Smooth muscle cell (in vitro differentiated cells): Measurements from ENCODE around the gene IL1F10. TPM values are rescaled to one million over a fixed set of nuclear protein-coding genes. Genes with fewer than 3 reads are reported as not detected.
"Not testable (repeated sequence)": the region's sequence is repeated elsewhere in the genome, so short reads cannot be mapped to it uniquely, and the experiment has no call there.

Source experiments
- DNase-seq: peaks from one replicate; lab custom pipeline; 2025; ENCODE audit not compliant: unreplicated experiment; lab: John Stamatoyannopoulos, UW
- H2AFZ ChIP-seq: fragments of 200-600 bp; sonication (generic); 2 replicates; pipeline ENCODE4 v1.6.0; 2016; ENCODE audit warnings: antibody characterized with exemption, low read depth, mild to moderate bottlenecking
- H3F3A ChIP-seq: fragments of 200-600 bp; sonication (generic); 2 replicates; pipeline ENCODE4 v1.6.0; 2017; ENCODE audit warnings: antibody characterized with exemption, low read depth
- H3K27ac ChIP-seq: fragments of 200-600 bp; sonication (generic); 2 replicates; pipeline ENCODE4 v1.5.1; 2016; ENCODE audit warnings: low read depth, mild to moderate bottlenecking
- H3K27me3 ChIP-seq: fragments of 200-600 bp; sonication (generic); 2 replicates; pipeline ENCODE4 v1.6.1; 2016; ENCODE audit warnings: low read depth, mild to moderate bottlenecking
- H3K36me3 ChIP-seq: fragments of 200-600 bp; sonication (generic); 2 replicates; pipeline ENCODE4 v1.5.1; 2016; ENCODE audit warnings: low read depth
- H3K4me1 ChIP-seq: fragments of 200-600 bp; sonication (generic); 2 replicates; pipeline ENCODE4 v1.5.1; 2016; ENCODE audit warnings: low read depth
- H3K4me2 ChIP-seq: fragments of 200-600 bp; sonication (generic); 2 replicates; pipeline ENCODE4 v1.6.0; 2016; ENCODE audit warnings: mild to moderate bottlenecking
- H3K4me3 ChIP-seq: fragments of 200-600 bp; sonication (generic); 2 replicates; pipeline ENCODE4 v1.5.1; 2016; ENCODE audit warnings: mild to moderate bottlenecking
- H3K79me2 ChIP-seq: fragments of 200-600 bp; sonication (generic); 2 replicates; pipeline ENCODE4 v1.6.0; 2016; ENCODE audit warnings: low read depth, mild to moderate bottlenecking
- H3K9ac ChIP-seq: fragments of 200-600 bp; sonication (generic); 2 replicates; pipeline ENCODE4 v1.6.0; 2016; ENCODE audit warnings: low read depth
- H3K9me3 ChIP-seq: fragments of 200-600 bp; sonication (generic); replicated peaks from 2 replicates; pipeline ENCODE4 v1.5.1; 2016; ENCODE audit warnings: low read depth
- H4K20me1 ChIP-seq: fragments of 200-600 bp; sonication (generic); 2 replicates; pipeline ENCODE4 v1.6.0; 2016; ENCODE audit warnings: low read depth
- WGBS: methylation state at CpG from one replicate; pipeline ENCODE4 v1.1.7; 2016; ENCODE audit warnings: low lambda C conversion rate; 5-methylcytosine and 5-hydroxymethylcytosine counted together
- polyA plus RNA-seq: library from polyadenylated mRNA; unstranded; fragments of >200 nt; fragmentation: Nextera tagmentation; extraction: Ambion mirVana; gene quantifications from 2 replicates; pipeline ENCODE4 v1.2.1, GENCODE V29; 2016
- total RNA-seq: library from RNA; depleted of rRNA; stranded (reverse); fragments of >200 nt; gene quantifications from 2 replicates; pipeline ENCODE4 v1.2.3, GENCODE V29; 2014
- TF ChIP-seq, protein P1 (sequence below): fragments of 200-600 bp; sonication (generic); IDR thresholded peaks from 2 replicates; pipeline ENCODE4 v1.5.1; 2017; ENCODE audit warnings: borderline replicate concordance, mild to moderate bottlenecking, antibody characterized with exemption; ENCODE audit not compliant: insufficient read depth, poor library complexity, severe bottlenecking

Gene IL1F10
- total and polyA plus RNA-seq, 2 experiments from 2014 or later, result not detected

- H3K36me3 ChIP-seq, result no peaks in the 10 kb centered on the region
- H3K4me2 ChIP-seq, result no peak overlapping the region
- peaks cover 33% of the 10 kb centered on the region for H3K27me3 ChIP-seq
- H3K9me3 ChIP-seq, result no peaks in the 10 kb centered on the region
- 36% methylated on average over 2 of the region's 2 CpGs for WGBS
- no peak overlapping the region for H3K9ac ChIP-seq
- H3K27ac ChIP-seq, result no peak overlapping the region
- H3K4me1 ChIP-seq, result no peaks in the 10 kb centered on the region
- H3F3A ChIP-seq, result no peaks in the 10 kb centered on the region
- no peak for DNase-seq
- no peaks in the 10 kb centered on the region for H3K79me2 ChIP-seq
- TF ChIP-seq, protein P1, sequence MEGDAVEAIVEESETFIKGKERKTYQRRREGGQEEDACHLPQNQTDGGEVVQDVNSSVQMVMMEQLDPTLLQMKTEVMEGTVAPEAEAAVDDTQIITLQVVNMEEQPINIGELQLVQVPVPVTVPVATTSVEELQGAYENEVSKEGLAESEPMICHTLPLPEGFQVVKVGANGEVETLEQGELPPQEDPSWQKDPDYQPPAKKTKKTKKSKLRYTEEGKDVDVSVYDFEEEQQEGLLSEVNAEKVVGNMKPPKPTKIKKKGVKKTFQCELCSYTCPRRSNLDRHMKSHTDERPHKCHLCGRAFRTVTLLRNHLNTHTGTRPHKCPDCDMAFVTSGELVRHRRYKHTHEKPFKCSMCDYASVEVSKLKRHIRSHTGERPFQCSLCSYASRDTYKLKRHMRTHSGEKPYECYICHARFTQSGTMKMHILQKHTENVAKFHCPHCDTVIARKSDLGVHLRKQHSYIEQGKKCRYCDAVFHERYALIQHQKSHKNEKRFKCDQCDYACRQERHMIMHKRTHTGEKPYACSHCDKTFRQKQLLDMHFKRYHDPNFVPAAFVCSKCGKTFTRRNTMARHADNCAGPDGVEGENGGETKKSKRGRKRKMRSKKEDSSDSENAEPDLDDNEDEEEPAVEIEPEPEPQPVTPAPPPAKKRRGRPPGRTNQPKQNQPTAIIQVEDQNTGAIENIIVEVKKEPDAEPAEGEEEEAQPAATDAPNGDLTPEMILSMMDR, result no peak
- H3K4me3 ChIP-seq, result no peak overlapping the region
- H4K20me1 ChIP-seq, result no peaks in the 10 kb centered on the region
- H2AFZ ChIP-seq, result no peak overlapping the region
Measured at GRCh38 chr2:113093613-113093977, 25.8 kb downstream of the IL1F10 start.

- not testable (repeated sequence) for H4K20me1 ChIP-seq, H3K79me2 ChIP-seq, H3K4me3 ChIP-seq, H3F3A ChIP-seq, H3K9me3 ChIP-seq, H2AFZ ChIP-seq, H3K27me3 ChIP-seq, DNase-seq, H3K9ac ChIP-seq, H3K4me1 ChIP-seq, H3K4me2 ChIP-seq, H3K36me3 ChIP-seq, H3K27ac ChIP-seq
- 97% methylated on average over 14 of the region's 14 CpGs for WGBS
Measured at GRCh38 chr2:113096306-113096705, 28.5 kb downstream of the IL1F10 start.

DNA sequence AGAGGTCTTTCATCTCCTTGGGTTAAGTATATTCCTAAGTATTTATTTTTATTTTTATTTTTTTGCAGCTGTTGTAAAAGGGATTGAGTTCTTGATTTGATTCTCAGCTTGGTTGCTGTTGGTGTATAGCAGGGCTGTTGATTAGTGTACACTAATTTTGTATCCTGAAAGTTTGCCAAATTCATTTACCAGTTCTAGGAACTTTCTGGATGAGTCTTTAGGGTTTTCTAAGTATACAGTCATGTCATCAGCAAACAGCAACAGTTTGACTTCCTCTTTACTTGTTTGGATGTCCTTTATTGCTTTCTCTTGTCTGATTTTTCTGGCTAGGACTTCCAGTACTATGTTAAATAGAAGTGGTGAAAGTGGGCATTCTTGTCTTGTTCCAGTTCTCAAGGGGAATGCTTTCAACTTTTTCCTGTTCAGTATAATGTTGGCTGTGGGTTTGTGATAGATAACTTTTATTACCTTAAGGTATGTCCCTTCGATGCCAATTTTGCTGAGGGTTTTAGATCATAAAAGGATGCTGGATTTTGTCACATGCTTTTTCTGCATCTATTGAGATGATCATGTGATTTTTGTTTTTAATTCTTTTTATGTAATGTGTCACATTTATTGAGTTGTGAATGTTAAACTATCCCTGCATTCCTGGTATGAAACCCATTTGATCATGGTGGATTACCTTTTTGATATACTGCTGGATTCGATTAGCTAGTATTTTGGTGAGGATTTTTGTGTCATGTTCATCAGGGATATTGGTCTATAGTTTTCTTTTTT, 29.3 kb downstream of the IL1F10 start:
- not testable (repeated sequence) for H3K4me3 ChIP-seq, H3K27me3 ChIP-seq, H3K9ac ChIP-seq, H3K36me3 ChIP-seq, H3K9me3 ChIP-seq, DNase-seq, H3F3A ChIP-seq, H2AFZ ChIP-seq, H3K79me2 ChIP-seq, H4K20me1 ChIP-seq, H3K27ac ChIP-seq, H3K4me1 ChIP-seq, H3K4me2 ChIP-seq
- WGBS, result 91% methylated on average over 2 of the region's 2 CpGs

DNA sequence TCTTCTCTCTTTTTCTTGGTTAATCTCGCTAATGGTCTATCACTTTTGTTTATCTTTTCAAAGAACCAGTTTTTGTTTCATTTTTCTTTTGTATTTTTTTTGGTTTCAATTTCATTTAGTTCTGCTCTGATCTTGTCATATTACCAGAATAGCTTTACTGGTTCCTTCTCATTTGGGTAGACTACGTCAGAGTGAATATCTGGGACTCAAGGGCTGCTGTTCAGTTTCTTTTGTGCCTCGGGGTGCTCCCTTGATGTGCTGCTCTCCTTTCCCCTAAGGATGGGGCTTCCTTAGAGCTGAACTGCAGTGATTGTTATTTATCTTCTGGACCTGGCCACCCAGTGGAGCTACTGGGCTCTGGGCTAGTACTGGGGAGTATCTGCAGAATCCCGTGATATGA, 30.3 kb downstream of the IL1F10 start:
- Histone ChIP-seq H3K79me2 (no peaks in the 10 kb centered on the region), H2AFZ (no peak overlapping the region), H3K4me3 (no peak overlapping the region), H3K4me2 (no peak overlapping the region), H3K27ac (no peak overlapping the region), H3K4me1 (no peaks in the 10 kb centered on the region), H3K27me3 (no peaks in the 10 kb centered on the region), H4K20me1 (no peaks in the 10 kb centered on the region), H3K9me3 (no peaks in the 10 kb centered on the region), H3F3A (no peaks in the 10 kb centered on the region), H3K36me3 (no peaks in the 10 kb centered on the region), H3K9ac (no peak overlapping the region)
- WGBS, result 92% methylated on average over 4 of the region's 4 CpGs
- TF ChIP-seq, protein P1, result no peak
- no peak for DNase-seq

DNA sequence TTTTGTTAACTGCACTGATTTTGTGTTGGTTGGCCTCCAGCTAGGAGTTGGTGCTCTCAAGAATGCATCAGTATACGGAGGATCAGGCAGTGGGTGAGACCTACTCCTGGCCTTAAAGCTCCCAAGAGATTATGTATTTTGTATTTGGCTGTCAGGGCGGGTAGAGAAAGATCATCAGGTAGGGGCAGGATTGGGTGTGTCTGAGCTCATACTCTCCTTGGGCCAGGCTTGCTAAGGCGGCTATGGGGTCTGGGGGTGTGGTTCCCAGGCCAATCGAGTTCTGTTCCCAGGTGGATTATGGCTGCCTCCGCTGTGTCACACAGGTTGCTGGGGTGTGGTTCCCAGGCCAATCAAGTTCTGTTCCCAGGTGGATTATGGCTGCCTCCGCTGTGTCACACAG, 30.8 kb downstream of the IL1F10 start:
- no peaks in the 10 kb centered on the region for H3K4me1 ChIP-seq
- H3K27me3 ChIP-seq, result no peaks in the 10 kb centered on the region
- H4K20me1 ChIP-seq, result no peaks in the 10 kb centered on the region
- no peak overlapping the region for H3K4me3 ChIP-seq
- WGBS, result 92% methylated on average over 6 of the region's 6 CpGs
- H3F3A ChIP-seq, result no peaks in the 10 kb centered on the region
- no peak overlapping the region for H3K4me2 ChIP-seq
- H3K9ac ChIP-seq, result no peak overlapping the region
- TF ChIP-seq, protein P1, result no peak
- H3K36me3 ChIP-seq, result no peaks in the 10 kb centered on the region
- H3K27ac ChIP-seq, result no peak overlapping the region
- no peak for DNase-seq
- H3K9me3 ChIP-seq, result no peaks in the 10 kb centered on the region
- H2AFZ ChIP-seq, result no peak overlapping the region
- no peaks in the 10 kb centered on the region for H3K79me2 ChIP-seq
